ENCODE data around the gene SLCO4A1. TPM values are rescaled to one million over a fixed set of nuclear protein-coding genes. Genes with fewer than 3 reads are reported as not detected.

The SLCO4A1 gene
- total and polyA plus RNA-seq, 9 of the 15 experiments (the other 6 are each of a cell fraction or from before 2014, with no cell fraction given), result 1.6 to 21.9 (median 12.8) TPM

DNA sequence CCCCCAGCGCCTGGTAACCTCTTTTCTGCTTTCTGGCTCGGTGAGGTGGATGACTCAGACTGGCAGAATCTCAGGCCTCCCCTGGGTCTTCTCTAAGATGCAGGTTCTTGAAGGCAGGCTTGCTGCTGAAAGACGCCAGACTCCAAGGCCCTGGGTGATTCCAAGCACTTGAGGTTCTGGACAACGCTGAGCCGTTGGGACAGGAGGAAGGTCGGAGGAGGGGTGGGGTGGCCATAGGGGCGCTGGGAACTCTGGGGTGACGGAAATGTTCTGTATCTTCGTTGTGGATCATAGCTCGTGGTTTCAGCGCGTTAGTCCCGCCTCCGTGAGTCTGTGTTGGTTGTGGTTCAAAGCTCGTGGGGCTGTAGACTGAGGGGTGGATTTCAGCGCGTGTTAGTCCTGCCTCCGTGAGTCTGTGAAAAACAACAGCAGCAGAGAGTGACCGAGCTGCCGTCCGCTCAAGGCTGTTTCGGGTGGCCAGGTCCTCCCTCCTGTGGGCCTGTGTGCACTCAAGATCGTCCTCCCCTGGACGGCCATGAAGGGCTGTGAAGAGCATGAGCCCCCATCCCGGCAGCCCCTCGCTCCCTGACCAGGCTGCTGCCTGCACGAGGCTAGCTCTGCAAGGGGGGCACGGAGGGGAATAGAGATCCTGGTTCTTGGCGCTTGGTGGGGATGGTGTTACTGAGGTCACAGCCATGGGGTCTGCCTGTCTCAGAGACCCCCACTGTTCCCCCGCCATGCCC, 74.1 kb downstream of the SLCO4A1 start (continued):
- TF ChIP-seq MGA (IDR thresholded peaks at IDR 0.05) (peak; percentile 40; the same call in 1 of the 2 replicates), ZNF212 (CRISPR knock-in tag; IDR thresholded peaks at IDR 0.05) (no peak), L3MBTL2 (IDR thresholded peaks at IDR 0.05) (peak; percentile 65), TAL1 (IDR thresholded peaks at IDR 0.05) (no peak), ZNF699 (CRISPR knock-in tag; IDR thresholded peaks at IDR 0.05; ENCODE audit: insufficient replicate concordance) (no peak), ARID3A (IDR thresholded peaks at IDR 0.05; ENCODE audit: borderline replicate concordance, low read depth, low read length) (no peak), FOSL1 (tag; conservative IDR thresholded peaks at IDR 0.05) (peak; percentile 60; the same call in 1 of the 2 replicates), ATF3 (IDR thresholded peaks at IDR 0.05) (peak; percentile 45; the same call in 1 of the 2 replicates), ATF3 (CRISPR knock-in tag; conservative IDR thresholded peaks at IDR 0.05) (no peak), NELFE (IDR thresholded peaks at IDR 0.05; ENCODE audit: insufficient read depth, insufficient read length) (no peak), RFX7 (CRISPR knock-in tag; IDR thresholded peaks at IDR 0.05) (no peak), HNRNPH1 (optimal IDR thresholded peaks at IDR 0.05; ENCODE audit: low read depth, low read length) (no peak)
- TF ChIP-seq, protein P1, sequence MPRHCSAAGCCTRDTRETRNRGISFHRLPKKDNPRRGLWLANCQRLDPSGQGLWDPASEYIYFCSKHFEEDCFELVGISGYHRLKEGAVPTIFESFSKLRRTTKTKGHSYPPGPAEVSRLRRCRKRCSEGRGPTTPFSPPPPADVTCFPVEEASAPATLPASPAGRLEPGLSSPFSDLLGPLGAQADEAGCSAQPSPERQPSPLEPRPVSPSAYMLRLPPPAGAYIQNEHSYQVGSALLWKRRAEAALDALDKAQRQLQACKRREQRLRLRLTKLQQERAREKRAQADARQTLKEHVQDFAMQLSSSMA (CRISPR knock-in tag; IDR thresholded peaks at IDR 0.05), result no peak

Data from K562 (cell line).